GM21576 (cell line): ENCODE measurements around the gene MATK.

ENCODE experiments used
- ATAC-seq: cut with Tn5 transposase; IDR thresholded peaks from one replicate; pipeline ENCODE4 v1.9.1; 2021; ENCODE audit warnings: mild to moderate bottlenecking, moderate library complexity; ENCODE audit not compliant: unreplicated experiment

The MATK gene

DNA sequence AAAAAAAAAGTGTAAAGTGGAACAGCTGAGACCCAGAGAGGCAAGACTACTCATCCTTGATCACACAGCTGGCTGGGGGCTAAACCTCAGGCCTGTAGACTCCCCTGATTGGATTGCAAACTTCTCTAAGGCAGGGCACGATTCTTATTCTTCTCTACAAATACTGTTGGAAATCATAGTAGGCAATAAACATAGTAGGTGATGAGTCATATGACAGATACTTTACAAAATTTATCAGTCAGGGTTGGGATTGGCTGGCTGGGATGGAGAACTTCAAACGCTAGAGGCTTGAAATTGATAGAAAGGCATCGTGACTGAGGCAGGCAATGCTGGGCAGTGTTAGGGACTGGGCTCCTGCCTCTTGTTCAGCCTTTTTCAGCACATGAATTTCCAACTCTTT, 5.9 kb upstream of the MATK start:
- ATAC-seq = no peak

DNA sequence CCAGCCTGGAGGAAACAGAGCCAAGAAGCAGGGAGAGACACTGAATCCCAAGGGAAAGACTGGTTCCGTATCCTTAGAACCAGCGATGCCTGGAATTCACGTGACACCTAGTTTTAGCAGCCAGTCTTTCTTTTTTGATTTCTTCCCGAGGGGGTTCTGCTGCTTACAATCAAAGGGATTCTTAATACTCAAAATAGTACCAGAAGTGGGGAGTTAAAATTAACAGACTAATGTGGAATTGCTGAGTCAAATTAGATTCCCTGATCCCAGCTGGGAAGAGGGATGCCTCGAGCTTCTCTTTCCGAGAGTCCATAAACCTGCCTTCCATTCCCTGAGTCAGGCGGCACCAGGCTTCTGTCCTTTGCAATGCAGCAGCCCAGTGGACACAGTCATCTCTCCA, 4.8 kb upstream of the MATK start:
- no peak for ATAC-seq

DNA sequence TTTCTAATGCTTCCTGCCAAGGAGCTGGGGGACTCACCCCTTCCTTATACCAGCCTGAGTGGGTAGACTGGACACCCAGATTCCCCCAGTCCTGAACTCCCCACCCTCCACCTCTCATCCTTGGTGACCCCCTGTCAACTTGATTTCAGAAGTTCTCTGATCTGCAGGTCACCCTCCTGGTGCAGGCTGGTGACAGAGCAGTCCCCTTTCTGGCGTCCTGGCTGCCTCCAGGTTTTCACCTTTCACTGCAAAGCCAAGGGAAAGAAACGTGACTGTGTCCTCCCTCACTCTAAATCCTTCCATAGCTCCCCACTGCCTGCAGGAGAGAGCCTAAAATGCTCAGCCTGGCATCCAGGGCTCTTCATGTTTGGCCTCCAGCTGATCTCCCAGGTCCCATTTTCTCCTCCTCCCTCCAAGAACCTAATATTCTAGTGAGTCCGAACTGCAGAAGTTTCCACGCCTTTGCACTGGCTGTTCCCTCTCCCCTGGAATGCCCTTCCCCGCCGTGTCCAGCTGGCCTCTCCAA, 4.1 kb upstream of the MATK start:
- ATAC-seq = no peak

DNA sequence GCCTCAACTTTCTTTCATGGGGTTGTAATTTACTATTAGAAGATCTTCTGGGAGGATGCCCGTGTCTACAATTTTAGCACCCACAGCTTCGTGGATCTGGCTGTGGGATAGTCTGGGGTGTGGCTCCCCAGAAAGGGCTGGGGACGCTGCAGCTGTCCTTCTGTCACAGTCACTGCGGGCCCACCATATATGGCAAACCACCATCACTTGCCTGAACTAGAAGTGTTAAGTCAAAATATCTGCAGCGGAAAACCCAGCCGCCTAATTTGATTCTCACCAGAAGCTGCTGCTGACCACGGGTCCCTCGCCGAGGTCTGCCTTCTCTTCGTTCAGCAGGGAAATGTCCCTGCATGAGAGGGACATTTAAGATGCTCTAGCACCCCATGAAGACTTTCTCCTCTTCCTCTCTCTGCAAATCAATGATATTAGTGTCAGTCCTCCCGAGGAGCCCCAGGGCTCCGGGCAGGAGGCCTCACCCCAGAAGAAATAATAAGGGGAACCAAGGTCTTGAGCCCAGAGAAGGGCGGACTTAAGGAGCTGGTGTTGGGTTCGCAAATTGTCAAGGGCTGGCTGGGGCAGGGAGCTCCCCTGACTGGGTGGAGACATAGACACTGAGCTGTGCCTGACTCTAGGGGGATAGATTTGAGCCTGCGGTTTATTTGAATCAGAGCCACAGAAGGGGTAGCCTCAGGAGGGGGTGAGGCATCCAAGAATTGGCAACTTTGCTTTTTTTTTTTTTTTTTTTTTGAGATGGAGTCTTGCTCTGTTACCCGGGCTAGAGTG, 3.0 kb upstream of the MATK start:
- no peak for ATAC-seq

DNA sequence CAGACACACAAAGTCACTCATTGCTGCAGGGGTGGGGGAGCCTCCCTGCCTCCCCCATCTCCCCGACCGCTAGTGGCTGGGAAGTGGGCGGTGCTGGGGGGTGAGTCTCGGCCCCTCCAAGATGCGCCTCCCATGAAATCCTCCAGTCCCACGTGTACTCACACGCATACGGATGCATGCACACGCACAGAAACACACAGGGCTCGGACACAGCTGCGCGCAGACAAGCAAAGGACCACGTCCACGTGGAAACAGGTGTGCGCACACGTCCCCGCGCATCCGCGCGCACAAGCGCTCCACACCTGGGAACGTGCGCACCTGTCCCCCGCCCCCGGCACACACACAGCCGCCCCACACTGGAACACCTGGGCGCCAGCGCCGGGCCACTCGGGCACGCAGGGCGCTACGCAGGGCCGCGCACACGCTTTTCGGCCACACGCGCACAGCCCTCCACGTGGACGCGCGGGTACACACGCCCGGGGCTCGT, 687 bp downstream of the MATK start:
- no peak for ATAC-seq

DNA sequence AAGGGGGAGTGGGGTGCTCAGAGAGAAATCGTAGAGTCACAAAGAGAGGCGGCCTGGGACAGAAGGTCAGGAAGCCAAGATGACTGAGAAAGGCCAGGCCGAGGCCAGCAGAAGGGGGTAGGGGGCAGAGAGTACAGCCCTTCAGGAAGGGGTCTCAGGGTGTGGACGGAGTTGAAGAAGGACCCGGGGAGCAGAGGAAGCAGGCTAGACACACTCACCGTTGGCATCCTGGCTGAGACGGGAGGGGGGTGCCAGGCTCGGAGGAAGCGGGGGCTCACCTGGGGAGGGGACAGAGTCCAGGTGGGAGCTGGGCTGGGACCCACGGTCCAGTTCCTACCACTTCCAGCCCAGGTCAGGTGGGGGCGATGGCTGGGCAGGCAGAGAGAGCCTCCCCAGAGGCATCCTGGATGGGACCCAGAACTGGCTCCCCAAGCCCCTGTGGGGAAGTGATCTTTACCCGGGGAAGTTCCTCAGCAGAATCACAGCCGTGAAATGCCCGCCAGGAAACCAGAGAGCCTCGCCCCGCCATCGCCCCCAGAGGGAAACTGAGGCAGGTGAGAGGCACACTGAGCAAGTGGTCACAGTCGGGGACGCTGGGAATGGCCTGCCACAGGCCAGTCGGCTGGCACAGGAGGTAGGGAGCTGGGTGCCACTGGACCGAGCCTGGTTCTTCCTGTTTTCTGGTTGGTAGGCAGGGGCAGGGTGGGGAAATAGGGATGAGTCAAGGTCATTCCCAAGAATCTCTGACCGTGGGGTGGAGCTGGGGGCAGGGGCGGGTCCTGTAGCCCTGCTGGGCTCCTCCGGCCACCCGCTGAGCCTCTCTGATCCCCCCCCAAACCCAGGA, 1.4 kb downstream of the MATK start:
- ATAC-seq = no peak

DNA sequence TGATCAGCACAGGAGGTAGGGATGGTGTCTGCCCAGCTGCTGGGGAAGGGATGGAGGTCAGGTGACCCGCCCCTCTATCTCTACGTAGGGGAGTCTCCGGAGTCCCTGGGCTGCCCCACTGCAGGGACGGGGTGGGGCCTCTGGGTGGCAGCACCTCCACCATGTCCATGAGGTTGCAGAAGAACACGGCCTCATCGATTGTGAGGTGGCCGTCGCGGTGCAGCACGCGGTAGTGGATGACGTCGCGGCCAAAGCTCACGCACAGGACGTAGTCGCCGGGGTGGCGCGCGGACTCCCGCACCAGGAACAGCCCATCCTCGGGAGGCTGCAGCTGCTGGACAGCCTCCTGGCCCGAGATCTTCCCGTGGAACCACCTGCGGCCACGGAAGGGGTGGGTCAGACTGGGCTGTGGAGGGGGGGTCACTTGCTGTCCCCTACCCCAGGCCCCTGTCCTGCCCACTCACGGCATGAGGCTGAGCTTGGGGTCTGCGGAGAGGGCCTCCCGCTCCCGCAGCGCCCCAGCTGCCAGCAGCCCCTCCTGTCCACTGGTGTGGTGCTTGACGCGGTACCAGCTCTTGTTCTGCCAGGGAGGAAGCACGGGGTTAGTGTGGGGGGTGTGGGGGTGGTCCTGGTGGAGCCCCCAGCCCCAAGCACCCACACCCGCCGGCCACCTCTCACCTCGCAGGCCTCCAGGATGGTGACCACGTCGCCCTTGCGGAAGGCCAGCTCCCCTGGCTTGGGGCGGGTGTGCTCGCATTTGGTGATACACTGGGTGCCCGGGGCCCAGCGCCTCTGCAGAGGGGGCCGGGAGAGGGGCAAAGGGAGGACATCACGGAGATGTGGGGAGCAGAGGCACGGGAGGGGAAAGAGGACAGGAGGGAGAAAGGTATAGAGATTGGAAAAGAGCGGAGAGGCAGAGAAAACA, 2.3 kb downstream of the MATK start:
- ATAC-seq = no peak

DNA sequence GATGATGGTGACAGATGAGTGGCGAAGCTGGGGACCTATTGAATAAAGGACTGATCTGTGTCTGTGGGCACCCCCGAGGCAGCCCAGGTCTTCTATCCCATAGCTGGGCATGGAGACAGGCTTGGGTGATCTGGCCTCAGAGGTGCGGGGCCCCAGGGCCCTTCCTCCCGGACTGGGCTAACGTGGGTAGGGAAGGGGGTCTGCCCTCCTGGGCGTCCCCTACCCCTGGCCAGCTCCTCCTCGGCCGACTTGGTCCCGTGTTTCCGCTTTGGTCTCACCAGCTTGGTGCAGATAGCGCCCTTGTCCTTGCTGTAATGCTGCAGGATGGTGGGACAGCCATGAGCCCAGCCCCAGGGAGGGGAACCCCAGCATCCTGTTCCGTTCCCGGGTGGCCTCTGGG, 3.3 kb downstream of the MATK start:
- ATAC-seq = no peak

DNA sequence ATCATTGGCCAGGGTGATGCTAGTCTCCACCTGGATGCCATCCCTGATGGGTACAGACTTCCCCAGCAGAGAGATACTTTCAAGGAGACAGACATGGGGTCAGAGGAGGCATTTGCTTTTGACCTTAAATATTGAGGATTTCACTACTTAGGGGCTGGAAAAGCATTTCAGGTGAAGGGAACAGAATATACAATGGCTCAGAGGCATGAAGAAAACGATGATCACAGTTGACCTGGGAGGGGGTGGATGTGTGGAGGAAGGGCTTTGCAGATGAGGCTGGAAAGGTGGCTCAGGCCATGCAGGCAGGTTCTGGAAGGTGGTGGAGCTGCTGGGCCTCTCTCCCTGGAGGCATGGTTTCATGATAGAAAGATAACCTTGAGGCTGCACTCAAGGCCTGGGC, 3.9 kb downstream of the MATK start:
- ATAC-seq = no peak

DNA sequence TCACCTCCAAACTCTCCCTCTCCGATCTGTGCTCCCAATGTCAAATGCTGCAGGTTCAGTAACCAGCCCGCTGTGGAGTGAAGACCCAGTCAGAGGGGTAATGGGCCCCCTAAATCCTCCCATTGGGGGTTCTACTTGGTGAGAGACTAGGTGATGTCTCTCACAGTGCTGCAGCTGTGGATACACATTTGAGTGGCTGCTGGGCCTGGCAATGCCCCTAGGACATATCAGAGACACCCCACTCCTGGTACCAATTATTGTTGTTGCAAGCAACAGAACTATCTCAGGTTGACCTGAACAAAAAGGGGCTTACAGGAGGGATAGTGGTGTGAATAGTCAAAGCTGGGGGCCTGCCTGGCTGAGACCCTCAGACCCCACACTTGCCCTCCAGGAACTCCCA, 4.6 kb downstream of the MATK start:
- ATAC-seq = no peak

DNA sequence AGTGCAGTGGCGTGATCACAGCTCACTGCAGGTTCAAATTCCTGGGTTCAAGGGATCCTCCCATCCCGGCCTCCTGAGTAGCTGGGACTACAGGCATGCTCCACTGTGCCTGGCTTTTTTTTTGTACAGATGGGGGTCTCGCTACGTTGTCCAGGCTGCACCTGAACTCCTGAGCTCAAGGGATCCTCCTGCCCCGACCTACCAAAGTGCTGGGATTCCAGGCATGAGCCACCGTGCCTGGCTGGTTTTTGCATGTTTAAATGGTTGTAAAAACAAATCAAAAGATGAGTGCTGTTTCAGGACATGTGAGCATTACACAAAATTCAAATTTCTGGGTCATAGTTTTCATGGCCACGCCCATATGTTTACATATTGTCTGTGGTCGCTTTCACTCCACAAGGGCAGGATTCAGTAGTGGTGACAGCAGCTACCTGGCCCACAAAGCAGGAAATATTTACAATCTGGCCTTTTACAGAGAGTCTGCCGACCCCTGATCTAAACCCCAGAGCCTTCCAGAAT, 5.3 kb downstream of the MATK start:
- ATAC-seq = no peak

DNA sequence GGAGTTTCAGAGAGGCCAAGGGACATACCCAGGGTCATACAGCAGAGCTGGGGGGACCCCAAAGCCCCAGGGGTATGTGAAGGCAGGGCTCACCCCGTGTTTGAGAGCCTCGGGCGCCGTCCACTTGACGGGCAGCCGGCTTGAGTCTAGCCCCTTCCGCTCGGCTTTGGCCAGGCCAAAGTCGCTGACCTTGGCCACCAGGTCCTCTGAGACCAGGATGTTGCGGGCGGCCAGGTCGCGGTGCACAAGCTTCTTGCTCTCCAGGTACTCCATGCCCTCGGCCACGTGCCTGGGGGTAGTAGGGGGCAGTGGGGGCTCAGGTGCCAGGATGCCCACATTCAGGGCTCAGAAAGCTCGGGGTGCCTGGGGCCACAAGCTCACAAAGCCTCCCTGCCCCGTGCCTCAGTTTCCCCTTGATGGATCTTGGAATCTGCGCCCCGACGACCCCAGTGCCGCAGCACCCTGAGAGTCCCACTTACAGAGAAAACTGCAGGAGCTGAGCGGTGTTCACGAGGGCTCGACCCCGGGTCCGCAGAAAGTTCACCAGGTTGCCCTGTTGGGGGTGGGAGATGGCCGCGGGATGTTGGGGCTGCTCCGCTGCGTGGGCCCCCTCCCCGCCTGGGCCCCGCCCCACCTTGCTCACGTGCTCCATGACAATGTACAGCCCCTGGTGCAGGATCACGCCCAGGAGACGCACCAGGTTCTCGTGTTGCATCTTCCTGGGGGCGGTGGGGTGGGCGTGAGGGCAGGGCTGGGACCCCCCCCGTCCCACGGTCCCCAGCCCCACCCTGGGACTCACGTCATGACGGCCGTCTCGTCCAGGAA, 7.1 kb downstream of the MATK start:
- no peak for ATAC-seq

DNA sequence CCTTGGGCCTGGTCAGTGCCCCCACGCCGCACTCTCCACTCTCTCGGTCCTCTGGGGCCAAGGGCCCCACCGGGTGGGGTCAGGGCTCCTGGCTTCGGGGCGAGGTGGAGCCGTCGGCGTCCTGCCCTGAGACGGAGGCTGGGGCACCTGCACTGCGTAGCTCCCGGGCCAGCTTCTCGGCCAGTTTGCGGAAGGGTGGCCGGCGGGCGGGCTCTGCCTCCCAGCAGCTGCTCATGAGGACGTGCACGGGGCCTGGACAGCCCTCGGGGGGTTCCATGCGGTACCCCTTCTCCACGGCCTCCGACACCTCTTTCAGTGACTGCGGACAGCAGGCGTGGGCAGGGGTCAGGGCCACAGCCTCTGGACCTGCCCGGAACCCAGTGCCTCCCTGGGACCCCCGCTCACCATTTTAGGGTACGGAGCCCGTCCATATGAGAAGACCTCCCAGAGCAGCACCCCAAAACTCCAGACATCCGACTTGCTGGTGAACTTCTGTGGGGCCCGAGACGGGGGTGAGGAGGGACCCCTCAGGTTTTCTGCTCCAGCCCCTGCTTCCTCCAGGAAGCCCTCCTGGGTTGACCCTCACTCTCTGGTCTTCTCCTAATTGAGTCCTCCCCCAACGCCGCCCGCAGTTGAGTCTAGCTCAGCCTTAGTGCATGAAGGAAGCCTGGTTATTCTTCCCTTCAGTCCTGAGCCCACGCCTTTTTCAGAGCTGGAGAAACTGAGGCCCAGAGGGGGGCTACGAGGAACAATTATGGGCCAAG, 7.9 kb downstream of the MATK start:
- no peak for ATAC-seq

DNA sequence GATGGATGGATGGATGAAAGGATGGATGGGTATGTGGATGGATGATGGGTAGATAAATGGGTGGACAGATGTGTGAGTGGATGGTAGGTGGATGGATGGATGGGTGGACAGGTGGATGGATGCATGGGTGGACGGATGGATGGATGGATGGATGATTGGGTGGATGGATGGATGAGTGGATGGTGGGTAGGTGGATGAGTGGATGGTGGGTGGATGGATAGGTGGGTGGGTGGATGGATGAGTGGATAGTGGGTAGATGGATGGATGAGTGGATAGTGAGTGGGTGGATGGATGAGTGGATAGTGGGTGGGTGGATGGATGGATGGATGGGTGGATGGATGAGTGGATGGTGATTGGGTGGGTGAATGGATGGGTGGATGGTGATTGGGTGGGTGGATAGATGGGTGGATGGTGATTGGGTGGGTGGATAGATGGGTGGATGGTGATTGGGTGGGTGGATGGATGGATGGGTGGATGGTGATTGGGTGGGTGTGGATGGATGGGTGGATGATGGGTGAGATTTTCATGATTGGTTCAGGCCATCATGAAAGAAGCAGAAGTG, 9.6 kb downstream of the MATK start:
- ATAC-seq = no peak

DNA sequence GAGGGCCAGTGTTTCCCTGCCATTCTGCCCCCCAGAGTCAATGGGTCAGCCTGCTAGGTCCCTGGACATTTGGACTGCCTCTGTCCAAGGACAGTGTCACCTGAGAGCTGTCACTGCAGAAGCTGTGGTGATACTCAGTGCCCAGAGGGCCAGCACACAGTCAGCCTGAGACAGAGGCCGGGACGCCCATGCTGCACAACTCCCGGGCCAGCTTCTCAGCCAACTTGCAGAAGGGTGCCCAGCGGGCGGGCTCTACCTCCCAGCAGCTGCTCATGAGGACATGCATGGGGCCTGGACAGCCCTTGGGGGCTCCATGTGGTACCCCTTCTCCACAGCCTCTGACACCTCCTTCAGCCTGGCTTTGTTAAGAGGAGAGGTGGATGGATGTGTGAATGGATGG, 10.3 kb downstream of the MATK start:
- ATAC-seq = no peak

DNA sequence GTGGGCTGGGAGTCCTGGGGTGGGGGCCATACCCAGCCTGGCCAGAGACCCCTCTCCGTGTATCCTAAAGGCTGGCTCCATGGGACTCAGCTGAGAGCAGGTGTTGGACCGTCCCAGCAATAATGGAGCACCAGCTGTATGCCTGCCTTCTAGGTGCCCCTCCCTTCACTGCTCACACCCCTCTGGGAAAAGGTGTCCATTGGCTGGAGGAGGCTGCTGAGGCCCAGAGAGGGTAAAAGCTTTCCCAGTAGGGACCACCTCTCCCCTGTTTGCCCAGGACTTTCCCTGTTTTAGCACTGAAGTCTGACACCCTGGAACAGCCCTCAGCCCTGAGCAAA, 10.8 kb downstream of the MATK start:
- ATAC-seq = no peak

DNA sequence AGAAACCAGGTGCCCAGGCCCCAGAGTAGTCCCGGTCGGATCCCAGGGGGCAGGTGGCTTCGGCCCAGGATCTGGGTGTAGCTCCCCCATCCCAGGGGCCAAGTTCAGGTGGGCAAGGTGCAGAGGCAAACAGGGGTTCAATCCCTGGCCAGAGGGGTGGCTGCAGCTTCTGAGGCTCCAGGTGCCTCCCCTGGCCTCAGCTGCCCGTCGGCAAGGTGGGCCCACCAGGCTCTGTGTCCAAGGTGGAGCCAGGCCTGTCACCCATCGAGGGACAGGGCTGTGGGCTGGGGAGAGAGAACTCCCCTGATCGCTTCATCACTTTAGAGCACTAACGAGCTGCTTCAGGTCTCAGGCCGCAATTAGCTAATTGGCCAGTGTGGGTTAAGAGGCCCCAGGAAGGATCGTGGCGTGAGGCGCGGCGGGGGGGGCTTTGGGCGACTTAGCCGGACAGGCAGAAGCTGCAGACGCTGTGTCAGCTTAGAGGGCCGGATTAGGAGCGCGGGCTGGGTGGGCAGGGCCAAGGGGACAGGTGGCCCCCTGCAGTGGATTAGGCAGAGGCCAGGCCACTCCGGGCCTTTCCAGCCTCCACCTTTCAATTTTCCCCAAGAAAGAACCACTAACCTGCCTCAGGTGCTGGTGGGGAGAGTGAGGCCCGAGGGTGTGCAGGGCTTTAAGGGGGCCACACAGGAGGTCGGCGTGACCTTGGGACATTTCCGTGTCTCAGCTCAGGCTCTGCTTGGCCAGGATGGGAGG, 11.4 kb downstream of the MATK start:
- ATAC-seq = no peak

DNA sequence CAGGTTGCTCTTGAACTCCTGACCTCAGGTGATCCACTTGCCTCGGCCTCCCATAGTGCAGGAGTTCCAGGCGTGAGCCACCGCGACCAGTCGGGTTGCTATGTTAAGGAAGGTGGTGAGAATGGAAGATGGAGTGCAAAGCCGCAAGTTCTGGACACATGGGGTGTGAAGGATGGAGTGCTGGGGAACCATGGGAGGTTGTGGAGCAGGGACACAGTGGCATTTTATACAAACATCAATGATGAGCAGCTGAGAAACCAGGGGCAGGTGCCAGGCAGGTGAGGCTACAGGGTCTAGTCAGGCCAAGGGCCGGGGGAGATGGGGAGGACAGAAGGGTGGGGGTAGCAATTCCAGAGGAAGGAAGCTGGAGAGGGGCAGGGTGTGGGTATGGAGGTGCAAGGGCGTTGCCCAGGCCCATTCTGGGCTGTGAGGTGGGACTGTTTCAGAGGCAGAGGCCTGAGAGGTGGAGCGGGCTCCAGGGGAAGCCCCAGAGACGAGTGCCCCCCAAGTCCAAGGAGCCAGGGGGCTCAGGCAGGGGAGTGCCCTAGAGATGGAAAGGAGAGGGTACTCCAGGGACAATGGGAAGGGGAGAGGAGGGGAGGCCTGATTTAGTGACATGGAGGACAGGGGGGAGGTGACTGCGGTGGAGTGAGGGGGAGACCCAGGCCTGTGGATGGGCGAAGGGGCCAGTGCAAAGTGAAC, 12.2 kb downstream of the MATK start:
- no peak for ATAC-seq
